ENCODE results near the gene LRIG3.

The LRIG3 gene

GRCh38 chr12:58920102-58920960, at the start of gene LRIG3:
Gene LRIG3 (minus strand): TSS chr12:58920504. CDS start chr12:58920235, 269 bp downstream.
- TF ChIP-seq CTCF (IDR thresholded peaks at IDR 0.05; ENCODE audit: extremely low read depth, missing control alignments), result no peak
- peak; percentile 85 for DNase-seq (ENCODE audit: low spot score)

GRCh38 chr12:58969237-58969636, 48.9 kb upstream of the LRIG3 start:
- TF ChIP-seq CTCF (IDR thresholded peaks at IDR 0.05; ENCODE audit: extremely low read depth, missing control alignments), result no peak
- DNase-seq (ENCODE audit: low spot score), result no peak

GRCh38 chr12:58967561-58967960, 47.3 kb upstream of the LRIG3 start:
- TF ChIP-seq CTCF (IDR thresholded peaks at IDR 0.05; ENCODE audit: extremely low read depth, missing control alignments), result no peak
- no peak for DNase-seq (ENCODE audit: low spot score)

- TF ChIP-seq CTCF (IDR thresholded peaks at IDR 0.05; ENCODE audit: extremely low read depth, missing control alignments), result no peak
- no peak for DNase-seq (ENCODE audit: low spot score)
Observed at GRCh38 chr12:58966939-58967338, 46.6 kb upstream of the LRIG3 start.

GRCh38 chr12:58965568-58965967, 45.3 kb upstream of the LRIG3 start:
- DNase-seq (ENCODE audit: low spot score), result no peak
- no peak for TF ChIP-seq CTCF (IDR thresholded peaks at IDR 0.05; ENCODE audit: extremely low read depth, missing control alignments)

GRCh38 chr12:58963844-58964243, 43.5 kb upstream of the LRIG3 start:
- TF ChIP-seq CTCF (IDR thresholded peaks at IDR 0.05; ENCODE audit: extremely low read depth, missing control alignments), result no peak

GRCh38 chr12:58961906-58962305, 41.6 kb upstream of the LRIG3 start:
- no peak for TF ChIP-seq CTCF (IDR thresholded peaks at IDR 0.05; ENCODE audit: extremely low read depth, missing control alignments)
- DNase-seq (ENCODE audit: low spot score), result no peak

More at GRCh38 chr12:58963844-58964243, 43.5 kb upstream of the LRIG3 start:
- DNase-seq (ENCODE audit: low spot score), result no peak
